Measurements from ENCODE around the gene HBS1L.

DNA sequence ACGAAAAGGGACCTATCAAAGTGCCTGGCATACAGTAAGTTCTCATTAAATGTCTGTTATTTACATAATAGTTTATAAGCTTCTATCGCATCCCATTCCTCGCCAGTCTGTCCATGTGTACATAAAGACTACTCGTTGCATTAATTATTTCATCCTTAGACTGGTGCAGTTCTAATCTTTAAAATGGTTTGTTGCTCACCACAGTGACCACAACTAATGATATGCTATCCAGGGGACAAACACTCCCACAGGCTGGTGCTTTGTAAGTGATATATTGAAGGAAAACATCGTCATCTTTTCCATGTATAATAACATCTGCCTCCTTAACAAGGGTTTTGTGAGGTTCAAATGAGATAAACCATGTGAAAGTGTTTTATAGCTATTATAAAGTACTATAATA lies 39.0 kb upstream of the HBS1L start:
- TF ChIP-seq, protein P1, sequence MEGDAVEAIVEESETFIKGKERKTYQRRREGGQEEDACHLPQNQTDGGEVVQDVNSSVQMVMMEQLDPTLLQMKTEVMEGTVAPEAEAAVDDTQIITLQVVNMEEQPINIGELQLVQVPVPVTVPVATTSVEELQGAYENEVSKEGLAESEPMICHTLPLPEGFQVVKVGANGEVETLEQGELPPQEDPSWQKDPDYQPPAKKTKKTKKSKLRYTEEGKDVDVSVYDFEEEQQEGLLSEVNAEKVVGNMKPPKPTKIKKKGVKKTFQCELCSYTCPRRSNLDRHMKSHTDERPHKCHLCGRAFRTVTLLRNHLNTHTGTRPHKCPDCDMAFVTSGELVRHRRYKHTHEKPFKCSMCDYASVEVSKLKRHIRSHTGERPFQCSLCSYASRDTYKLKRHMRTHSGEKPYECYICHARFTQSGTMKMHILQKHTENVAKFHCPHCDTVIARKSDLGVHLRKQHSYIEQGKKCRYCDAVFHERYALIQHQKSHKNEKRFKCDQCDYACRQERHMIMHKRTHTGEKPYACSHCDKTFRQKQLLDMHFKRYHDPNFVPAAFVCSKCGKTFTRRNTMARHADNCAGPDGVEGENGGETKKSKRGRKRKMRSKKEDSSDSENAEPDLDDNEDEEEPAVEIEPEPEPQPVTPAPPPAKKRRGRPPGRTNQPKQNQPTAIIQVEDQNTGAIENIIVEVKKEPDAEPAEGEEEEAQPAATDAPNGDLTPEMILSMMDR (IDR thresholded peaks at IDR 0.05; ENCODE audit: borderline replicate concordance, extremely low read depth, low read length, poor library complexity, severe bottlenecking): no peak
- no peak for TF ChIP-seq EZH2 (IDR thresholded peaks at IDR 0.05; ENCODE audit: borderline replicate concordance, low read depth, low read length, severe bottlenecking)

Data from DND-41 (cell line).